Uterus (tissue), 2 donors: Measurements from ENCODE around the gene POP7.

Experiments
- CTCF ChIP-seq, 4 experiments: fragments of 200-600 bp in 2 of 4; fragments of 450-650 bp in 2 of 4; sonication (generic) in 2 of 4; IDR thresholded peaks; one replicate each; pipeline ENCODE4 v1.5.1; 2016 to 2019; ENCODE audit warnings: antibody characterized with exemption in 4 of 4, mild to moderate bottlenecking in 2 of 4, moderate library complexity in 1 of 4
- POLR2A ChIP-seq, 2 donors: fragments of 450-650 bp; IDR thresholded peaks; one replicate each; pipeline ENCODE4 v1.6.1; 2016; ENCODE audit warnings: antibody characterized with exemption in 2 of 2, mild to moderate bottlenecking in 1 of 2, moderate library complexity in 1 of 2

- TF ChIP-seq CTCF (IDR thresholded peaks at IDR 0.05) (no peak), POLR2A (IDR thresholded peaks at IDR 0.05) (no peak)
Measured at GRCh38 chr7:100682991-100683658, 22.8 kb upstream of the POP7 start.
